Nephron progenitor cell (in vitro differentiated cells): ENCODE measurements around the gene SYCP2L.
"Not testable (repeated sequence)": the region's sequence is repeated elsewhere in the genome, so short reads cannot be mapped to it uniquely, and the experiment has no call there.

Experiments used
- DNase-seq: peaks from one replicate; pipeline ENCODE4 v3.0.0; 2021
- H3K27ac Mint-ChIP-seq: 2 replicates; pipeline ENCODE4 v1.8.0; 2021; ENCODE audit warnings: mild to moderate bottlenecking, moderate library complexity, mixed read lengths
- H3K27me3 Mint-ChIP-seq: 2 replicates; pipeline ENCODE4 v1.8.0; 2021; ENCODE audit warnings: mild to moderate bottlenecking, low read depth, mixed read lengths; ENCODE audit not compliant: poor library complexity
- H3K36me3 Mint-ChIP-seq: 2 replicates; pipeline ENCODE4 v1.8.0; 2021; ENCODE audit warnings: low read depth, mixed read lengths
- H3K4me1 Mint-ChIP-seq: 2 replicates; pipeline ENCODE4 v1.8.0; 2021; ENCODE audit warnings: mixed read lengths
- H3K4me3 Mint-ChIP-seq: 2 replicates; pipeline ENCODE4 v1.8.0; 2021; ENCODE audit warnings: mild to moderate bottlenecking, moderate library complexity, mixed read lengths
- H3K9me3 Mint-ChIP-seq: 2 replicates; pipeline ENCODE4 v1.8.0; 2021; ENCODE audit warnings: mild to moderate bottlenecking, moderate library complexity, mixed read lengths
- CTCF ChIP-seq: fragments of 200-600 bp; sonication (generic); IDR thresholded peaks from 2 replicates; pipeline ENCODE4 v1.5.0; 2021; ENCODE audit warnings: antibody characterized with exemption

SYCP2L gene

DNA sequence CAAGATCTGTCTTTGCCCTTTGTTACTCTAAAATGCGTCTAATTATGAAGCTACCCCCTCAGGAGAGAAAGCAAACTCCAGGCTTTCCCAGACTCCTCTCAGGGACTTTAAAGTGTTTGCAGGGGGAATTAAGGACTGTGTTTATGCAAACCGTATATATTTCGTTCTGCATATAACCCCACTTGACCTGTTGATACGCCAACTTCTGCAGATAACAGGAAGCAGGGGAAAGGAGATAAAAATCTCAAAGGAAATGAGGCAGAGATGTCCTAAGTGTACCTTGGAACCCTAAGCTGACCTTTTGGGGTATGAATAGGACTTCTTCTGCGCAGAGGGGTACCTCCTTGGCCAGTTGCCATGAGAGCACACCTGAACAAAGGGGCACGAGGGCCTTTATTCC, 8.1 kb downstream of the SYCP2L start:
- Mint-ChIP-seq H3K4me1 (no peaks in the 10 kb centered on the region), H3K27ac (no peak overlapping the region), H3K9me3 (peaks cover 11% of the 10 kb centered on the region), H3K4me3 (no peak overlapping the region), H3K27me3 (no peaks in the 10 kb centered on the region), H3K36me3 (peaks cover 47% of the 10 kb centered on the region)
- TF ChIP-seq CTCF, result no peak
- no peak for DNase-seq

- Mint-ChIP-seq H3K9me3 (no peaks in the 10 kb centered on the region), H3K36me3 (peaks cover 34% of the 10 kb centered on the region), H3K27ac (no peak overlapping the region), H3K4me3 (no peak overlapping the region), H3K27me3 (no peaks in the 10 kb centered on the region), H3K4me1 (no peaks in the 10 kb centered on the region)
- no peak for DNase-seq
- no peak for TF ChIP-seq CTCF
These were observed 9.8 kb downstream of the SYCP2L start for GRCh38 chr6:10896691-10897090.

- TF ChIP-seq CTCF, result no peak
- DNase-seq, result no peak
- H3K27me3 Mint-ChIP-seq, result no peaks in the 10 kb centered on the region
- H3K27ac Mint-ChIP-seq, result no peak overlapping the region
- peaks cover 37% of the 10 kb centered on the region for H3K36me3 Mint-ChIP-seq
- no peaks in the 10 kb centered on the region for H3K9me3 Mint-ChIP-seq
- H3K4me1 Mint-ChIP-seq, result no peaks in the 10 kb centered on the region
- H3K4me3 Mint-ChIP-seq, result no peak overlapping the region
These were observed 14.9 kb downstream of the SYCP2L start for GRCh38 chr6:10901770-10902169.

DNA sequence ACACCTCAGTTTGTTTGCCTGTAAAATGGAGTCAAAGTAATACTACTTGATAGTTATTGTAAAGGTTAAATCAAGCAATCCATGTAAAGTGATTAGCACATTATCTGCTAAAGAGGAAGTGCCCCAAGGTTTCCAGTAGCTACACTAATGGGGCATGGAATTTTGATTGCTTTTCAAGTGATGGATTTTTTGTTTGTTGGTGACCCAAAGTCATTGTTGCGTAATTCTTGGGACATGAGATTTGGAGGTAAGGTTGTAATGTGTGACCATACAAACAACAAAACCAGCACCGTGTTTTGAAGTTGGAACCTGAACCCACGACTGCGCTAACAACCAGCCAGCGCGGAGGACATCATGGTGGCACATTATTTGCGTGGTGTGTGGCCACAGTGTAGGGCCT, 17.2 kb downstream of the SYCP2L start:
- peaks cover 26% of the 10 kb centered on the region for H3K36me3 Mint-ChIP-seq
- TF ChIP-seq CTCF, result no peak

DNA sequence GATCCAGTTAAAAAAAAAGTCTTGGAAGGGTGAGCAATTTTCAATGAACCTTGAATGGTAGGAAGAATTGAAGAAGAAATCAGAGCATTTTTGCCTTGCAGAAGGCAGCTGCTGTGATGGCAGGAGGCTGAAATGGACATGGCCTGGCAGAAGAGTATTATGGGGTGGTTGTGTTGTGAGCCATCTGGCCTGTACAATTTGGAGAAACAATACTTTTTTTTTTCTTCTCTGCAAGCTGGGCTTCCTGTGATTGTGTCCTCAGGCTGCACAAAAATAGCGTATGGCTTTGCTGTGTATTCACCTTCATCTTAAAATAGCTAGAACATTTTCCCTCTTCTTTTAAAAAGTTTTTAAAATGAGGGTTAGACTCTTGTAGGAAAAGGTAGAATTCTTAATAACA, 21.4 kb downstream of the SYCP2L start:
- no peak for TF ChIP-seq CTCF
- peaks cover 48% of the 10 kb centered on the region for H3K36me3 Mint-ChIP-seq
- H3K4me1 Mint-ChIP-seq, result peaks cover 3% of the 10 kb centered on the region
- no peak overlapping the region for H3K4me3 Mint-ChIP-seq
- peaks cover 5% of the 10 kb centered on the region for H3K9me3 Mint-ChIP-seq
- H3K27me3 Mint-ChIP-seq, result peaks cover 6% of the 10 kb centered on the region
- DNase-seq, result no peak
- H3K27ac Mint-ChIP-seq, result no peak overlapping the region

More for the DNA sequence above, 17.2 kb downstream of the SYCP2L start:
- Mint-ChIP-seq H3K27ac (peak overlapping the region; percentile 22), H3K9me3 (no peaks in the 10 kb centered on the region), H3K4me1 (no peaks in the 10 kb centered on the region), H3K4me3 (no peak overlapping the region), H3K27me3 (no peaks in the 10 kb centered on the region)
- no peak for DNase-seq

- H3K27me3 Mint-ChIP-seq, H3K4me3 Mint-ChIP-seq, H3K27ac Mint-ChIP-seq, H3K4me1 Mint-ChIP-seq, DNase-seq: not testable (repeated sequence)
- peaks cover 94% of the 10 kb centered on the region for H3K36me3 Mint-ChIP-seq
- H3K9me3 Mint-ChIP-seq, result peaks cover 30% of the 10 kb centered on the region
These were observed 32.7 kb downstream of the SYCP2L start for GRCh38 chr6:10919520-10919919.
